ENCODE measurements around the gene SLC17A7.
A peak's percentile ranks its signal among the peaks of the same experiment; 100 is the strongest.
"Not testable (repeated sequence)": the region's sequence is repeated elsewhere in the genome, so short reads cannot be mapped to it uniquely, and the experiment has no call there.

Gene SLC17A7

GRCh38 chr19:49475995-49476880 is 34.9 kb upstream of the SLC17A7 start:
- DNase-seq (ENCODE audit: low spot score): no peak
- peak overlapping the region; percentile 46 for H3K27ac ChIP-seq
- peak; percentile 25; the same call in 1 of the 2 replicates for TF ChIP-seq CTCF (conservative IDR thresholded peaks at IDR 0.05; ENCODE audit: low read depth)
- CTCF ChIA-PET: no interaction called here
- POLR2A ChIA-PET (ENCODE audit: low non-redundant PET): no interaction called here

GRCh38 chr19:49475191-49475917 is 34.0 kb upstream of the SLC17A7 start:
- CTCF ChIA-PET: interaction anchor here (0.6 kb wide), 2 partner anchors 93 to 100 kb away, joined by 3 read pairs; no protein-coding TSS in a partner anchor
- peak overlapping the region; percentile 46 for H3K27ac ChIP-seq
- DNase-seq (ENCODE audit: low spot score): no peak
- TF ChIP-seq CTCF (conservative IDR thresholded peaks at IDR 0.05; ENCODE audit: low read depth): no peak
- POLR2A ChIA-PET (ENCODE audit: low non-redundant PET): no interaction called here

GRCh38 chr19:49474542-49474924 is 33.2 kb upstream of the SLC17A7 start:
- peak overlapping the region; percentile 80 for H3K27ac ChIP-seq
- CTCF ChIA-PET: no interaction called here
- POLR2A ChIA-PET (ENCODE audit: low non-redundant PET): no interaction called here
- no peak for TF ChIP-seq CTCF (conservative IDR thresholded peaks at IDR 0.05; ENCODE audit: low read depth)
- DNase-seq (ENCODE audit: low spot score): no peak

- ChIA-PET CTCF (interaction anchor here (0.7 to 1.0 kb wide), 5 partner anchors 8 to 73 kb away, joined by 3 to 8 read pairs (median 3); partner anchors contain the start of gene GFY), POLR2A (ENCODE audit: low non-redundant PET) (interaction anchor here (1.5 kb wide), 1 partner anchor 21 kb away, joined by 5 read pairs; the partner anchor contains the start of gene ALDH16A1)
- TF ChIP-seq CTCF (conservative IDR thresholded peaks at IDR 0.05; ENCODE audit: low read depth): peak; percentile 97
- peak; percentile 81 for DNase-seq (ENCODE audit: low spot score)
- H3K27ac ChIP-seq: peak within 1 kb of the TSS; percentile 80
These were observed 32.7 kb upstream of the SLC17A7 start, which contains the start of gene FLT3LG for GRCh38 chr19:49473868-49474541. FLT3LG (plus strand) TSS chr19:49474215; CDS start chr19:49474640, 425 bp downstream.

- peak overlapping the region; percentile 80 for H3K27ac ChIP-seq
- POLR2A ChIA-PET (ENCODE audit: low non-redundant PET): interaction anchor here (1.5 kb wide), 1 partner anchor 21 kb away, joined by 5 read pairs; the partner anchor contains the start of gene ALDH16A1
- CTCF ChIA-PET: interaction anchor here (0.7 to 1.0 kb wide), 5 partner anchors 8 to 73 kb away, joined by 3 to 8 read pairs (median 3); partner anchors contain the start of gene GFY
- not testable (repeated sequence) for DNase-seq (ENCODE audit: low spot score)
These were observed 32.2 kb upstream of the SLC17A7 start for GRCh38 chr19:49473501-49473867.

- no peak for DNase-seq (ENCODE audit: low spot score)
- H3K27ac ChIP-seq: peak overlapping the region; percentile 80
- CTCF ChIA-PET: interaction anchor here (0.7 to 1.9 kb wide), 4 partner anchors 9 to 248 kb away, joined by 3 to 4 read pairs (median 3); no protein-coding TSS in a partner anchor
- POLR2A ChIA-PET (ENCODE audit: low non-redundant PET): interaction anchor here (1.5 kb wide), 1 partner anchor 20 kb away, joined by 5 read pairs; the partner anchor contains the start of gene ALDH16A1
- TF ChIP-seq CTCF (conservative IDR thresholded peaks at IDR 0.05; ENCODE audit: low read depth): no peak
These were observed 31.6 kb upstream of the SLC17A7 start for GRCh38 chr19:49472936-49473335.
